B cell (primary cell): Measurements from ENCODE around the gene ARFIP2. TPM values are rescaled to one million over a fixed set of nuclear protein-coding genes. Genes with fewer than 3 reads are reported as not detected.

ENCODE experiments used
- ATAC-seq: fragments of 200-7000 bp; cut with Tn5 transposase; one replicate; pipeline ENCODE4 v1.10.0; 2021; ENCODE audit warnings: low read depth, mild to moderate bottlenecking, moderate number of reproducible peaks, moderate library complexity
- CTCF ChIA-PET: fragments of 350-600 bp; sonication (Branson Sonifier 250); formaldehyde crosslinking; loops from one replicate; lab custom pipeline; 2021; ENCODE audit warnings: antibody characterized with exemption, inconsistent platforms; lab: Charles Lee
- POLR2A ChIA-PET: fragments of 350-600 bp; sonication (Branson Sonifier 250); formaldehyde crosslinking; loops from one replicate; lab custom pipeline; 2021; ENCODE audit warnings: antibody characterized with exemption; lab: Charles Lee
- DNase-seq: peaks from one replicate; pipeline ENCODE4 v3.0.0; 2013
- H2AFZ ChIP-seq: 2 replicates; pipeline ENCODE4 v1.6.1; 2012; ENCODE audit warnings: mild to moderate bottlenecking, low read depth, low read length; ENCODE audit not compliant: insufficient read depth, poor library complexity, severe bottlenecking
- H3K27ac ChIP-seq, 2 donors: 1 replicate in 1 of 2; 2 replicates in 1 of 2; pipeline ENCODE4 v1.5.1; 2012 to 2013; ENCODE audit warnings: low read length in 2 of 2, mild to moderate bottlenecking in 2 of 2, moderate library complexity in 1 of 2
- H3K27me3 ChIP-seq, 4 experiments: fragments of 200-600 bp in 1 of 4; sonication (generic) in 1 of 4; replicated peaks in 1 of 4; 1 replicate in 2 of 4; 2 replicates in 2 of 4; pipeline versions ENCODE4 v1.6.1 to v1.7.0; 2013 to 2016; ENCODE audit warnings: low read length in 3 of 4, mild to moderate bottlenecking in 2 of 4, mixed read lengths in 1 of 4, moderate library complexity in 1 of 4; ENCODE audit not compliant: insufficient read depth in 4 of 4, control insufficient read depth in 3 of 4; ENCODE audit errors: control extremely low read depth in 1 of 4
- H3K36me3 ChIP-seq, 2 experiments: replicated peaks in 1 of 2; 1 replicate in 1 of 2; 2 replicates in 1 of 2; pipeline versions ENCODE4 v1.6.1 to v1.7.1; 2013; ENCODE audit warnings: low read length in 1 of 2; ENCODE audit not compliant: insufficient read depth in 2 of 2, control insufficient read depth in 1 of 2; ENCODE audit errors: control extremely low read depth in 1 of 2, extremely low read depth in 1 of 2
- H3K4me1 ChIP-seq, 2 donors: fragments of 200-600 bp in 1 of 2; sonication (generic) in 1 of 2; 1 replicate in 1 of 2; 2 replicates in 1 of 2; pipeline versions ENCODE4 v1.5.1 to v1.6.1; 2013 to 2017; ENCODE audit warnings: low read length in 2 of 2; ENCODE audit not compliant: control insufficient read depth in 2 of 2, insufficient read depth in 2 of 2
- H3K4me2 ChIP-seq: replicated peaks from 2 replicates; pipeline ENCODE3; 2012; ENCODE audit warnings: mild to moderate bottlenecking, low read depth, low read length; ENCODE audit not compliant: poor library complexity, severe bottlenecking
- H3K4me3 ChIP-seq, 5 experiments: fragments of 200-600 bp in 1 of 5; sonication (generic) in 1 of 5; 1 replicate in 3 of 5; 2 replicates in 2 of 5; pipeline versions ENCODE4 v1.5.1 to v1.7.0; 2011 to 2016; ENCODE audit warnings: low read length in 4 of 5, mild to moderate bottlenecking in 4 of 5, low read depth in 2 of 5, control low read depth in 1 of 5, moderate library complexity in 1 of 5; ENCODE audit not compliant: insufficient read depth in 1 of 5; ENCODE audit errors: control extremely low read depth in 1 of 5, extremely low read depth in 1 of 5
- H3K79me2 ChIP-seq: fragments of 200-600 bp; sonication (generic); one replicate; pipeline ENCODE4 v1.6.0; 2016; ENCODE audit warnings: low read length; ENCODE audit not compliant: control insufficient read depth, insufficient read depth
- H3K9ac ChIP-seq: fragments of 200-600 bp; sonication (generic); 2 replicates; pipeline ENCODE4 v1.6.1; 2017; ENCODE audit warnings: mild to moderate bottlenecking, low read length, moderate library complexity
- H3K9me3 ChIP-seq, 3 donors: one replicate each; pipeline versions ENCODE4 v1.6.1 to v1.7.1; 2013; ENCODE audit warnings: low read length in 2 of 3; ENCODE audit not compliant: control insufficient read depth in 2 of 3, insufficient read depth in 1 of 3; ENCODE audit errors: control extremely low read depth in 1 of 3
- H4K20me1 ChIP-seq: 2 replicates; pipeline ENCODE4 v1.6.0; 2012; ENCODE audit warnings: mild to moderate bottlenecking, low read length; ENCODE audit not compliant: insufficient read depth, control insufficient read depth, poor library complexity, severe bottlenecking
- H3K27ac Mint-ChIP-seq: one replicate; pipeline ENCODE4 v1.8.0; 2021; ENCODE audit warnings: mixed read lengths
- H3K27me3 Mint-ChIP-seq: one replicate; pipeline ENCODE4 v1.8.0; 2021; ENCODE audit warnings: mixed read lengths
- H3K4me1 Mint-ChIP-seq: one replicate; pipeline ENCODE4 v1.8.0; 2021; ENCODE audit warnings: mixed read lengths
- H3K4me3 Mint-ChIP-seq: one replicate; pipeline ENCODE4 v1.8.0; 2021; ENCODE audit warnings: mixed read lengths
- H3K9me3 Mint-ChIP-seq: one replicate; pipeline ENCODE4 v1.8.0; 2022; ENCODE audit warnings: mixed read lengths; ENCODE audit not compliant: insufficient read depth
- CTCF ChIP-seq: fragments of 200-600 bp; IDR thresholded peaks from one replicate; pipeline ENCODE4 v1.8.0; 2022; ENCODE audit warnings: antibody characterized with exemption, mild to moderate bottlenecking
- EZH2 ChIP-seq: IDR thresholded peaks from 2 replicates; pipeline ENCODE4 v1.6.1; 2012; ENCODE audit warnings: borderline replicate concordance, low read depth, mild to moderate bottlenecking, moderate library complexity, low read length; ENCODE audit not compliant: insufficient read depth, poor library complexity, severe bottlenecking
- WGBS: methylation state at CpG from one replicate; pipeline ENCODE4 v1.1.5; 2013; ENCODE audit warnings: missing lambda C conversion rate; ENCODE audit not compliant: insufficient coverage; 5-methylcytosine and 5-hydroxymethylcytosine counted together
- intact Hi-C: fragments of 100-400 bp; cut with micrococcal nuclease; formaldehyde crosslinking; loops from one replicate; pipeline ENCODE4 v1.10.0; 2022
- polyA plus RNA-seq: library from polyadenylated mRNA; depleted of rRNA; stranded (reverse); fragments of >200 nt; gene quantifications from 2 replicates; pipeline ENCODE4 v1.2.3, GENCODE V29; 2012
- total RNA-seq, 2 donors: library from RNA; stranded (reverse); fragments of 120-200 nt in 1 of 2; gene quantifications; 1 replicate in 1 of 2; 2 replicates in 1 of 2; pipeline versions ENCODE4 v1.2.3 to v1.2.4, GENCODE V29; 2013 to 2022

ARFIP2 gene
- total and polyA plus RNA-seq, 2 donors (not counting 1 experiment from before 2014, with no cell fraction given) = 47.5 to 54.5 TPM

- Mint-ChIP-seq H3K4me1 (peaks cover 19% of the 10 kb centered on the region), H3K27ac (peak overlapping the region; percentile 63), H3K4me3 (peak overlapping the region; percentile 80), H3K27me3 (no peaks in the 10 kb centered on the region), H3K9me3 (no peaks in the 10 kb centered on the region)
- Histone ChIP-seq H3K4me2 (peak overlapping the region; percentile 90), H3K9ac (no peak overlapping the region), H3K4me3 (peak overlapping the region in 1 of 5 experiments; percentile 77), H3K4me1 (peaks cover 8 to 17% of the 10 kb centered on the region in 2 donors), H3K27ac (no peak overlapping the region), H3K9me3 (no peaks in the 10 kb centered on the region), H3K27me3 (peaks cover 0 to 5% (median 0%) of the 10 kb centered on the region in 4 experiments), H4K20me1 (no peaks in the 10 kb centered on the region), H3K36me3 (peaks cover 0 to 9% of the 10 kb centered on the region in 2 experiments), H3K79me2 (no peaks in the 10 kb centered on the region), H2AFZ (peak overlapping the region; percentile 84)
- ATAC-seq (no peak), DNase-seq (no peak)
- CTCF ChIA-PET = interaction anchor here (0.6 to 2.8 kb wide), 5 partner anchors 12 to 210 kb away, joined by 3 to 9 read pairs (median 4); partner anchors contain the start of gene MRPL17
- POLR2A ChIA-PET = interaction anchor here (0.7 to 1.0 kb wide), 2 partner anchors 83 to 145 kb away, joined by 4 read pairs; partner anchors contain the start of gene SMPD1
- TF ChIP-seq CTCF (no peak), EZH2 (no peak)
- intact Hi-C loops = loop anchor here (1.0 kb wide), 2 partner anchors 8 to 83 kb away; partner anchors contain the start of genes ARFIP2, SMPD1 and TIMM10B
- WGBS = 83% methylated on average over 1 of the region's 1 CpG
These were observed 8.2 kb downstream of the ARFIP2 start for GRCh38 chr11:6472934-6473333.

- Histone ChIP-seq H3K4me3 (no peak overlapping the region), H2AFZ (no peak overlapping the region), H3K9ac (no peak overlapping the region), H3K4me2 (no peak overlapping the region), H4K20me1 (no peaks in the 10 kb centered on the region), H3K9me3 (no peaks in the 10 kb centered on the region), H3K27ac (no peak overlapping the region), H3K27me3 (peaks cover 0 to 5% (median 0%) of the 10 kb centered on the region in 4 experiments), H3K79me2 (no peaks in the 10 kb centered on the region), H3K4me1 (peaks cover 8 to 17% of the 10 kb centered on the region in 2 donors), H3K36me3 (peaks cover 0 to 3% of the 10 kb centered on the region in 2 experiments)
- Mint-ChIP-seq H3K4me1 (peaks cover 19% of the 10 kb centered on the region), H3K27ac (no peak overlapping the region), H3K27me3 (no peaks in the 10 kb centered on the region), H3K4me3 (no peak overlapping the region), H3K9me3 (no peaks in the 10 kb centered on the region)
- TF ChIP-seq EZH2 (no peak), CTCF (no peak)
- intact Hi-C loops = no loop called here
- no CpG with 5 or more reads among the region's 1 CpG for WGBS
- DNase-seq = no peak
- ATAC-seq = no peak
- ChIA-PET CTCF (interaction anchor here (1.4 to 1.7 kb wide), 2 partner anchors 26 to 91 kb away, joined by 4 to 5 read pairs; no protein-coding TSS in a partner anchor), POLR2A (no interaction called here)
These were observed 11.5 kb downstream of the ARFIP2 start for GRCh38 chr11:6469599-6469998.
